DND-41 (cell line): ENCODE data around the gene PEF1.

Experiments used
- EZH2 ChIP-seq: IDR thresholded peaks from 3 replicates; pipeline ENCODE4 v1.6.1; 2012; ENCODE audit warnings: borderline replicate concordance, low read depth, mild to moderate bottlenecking, moderate library complexity, low read length, inconsistent platforms; ENCODE audit not compliant: severe bottlenecking
- TF ChIP-seq, protein P1 (sequence below): IDR thresholded peaks from 2 replicates; pipeline ENCODE4 v1.5.1; 2012; ENCODE audit warnings: borderline replicate concordance, low read length, moderate library complexity, mild to moderate bottlenecking; ENCODE audit not compliant: poor library complexity, severe bottlenecking; ENCODE audit errors: extremely low read depth

DNA sequence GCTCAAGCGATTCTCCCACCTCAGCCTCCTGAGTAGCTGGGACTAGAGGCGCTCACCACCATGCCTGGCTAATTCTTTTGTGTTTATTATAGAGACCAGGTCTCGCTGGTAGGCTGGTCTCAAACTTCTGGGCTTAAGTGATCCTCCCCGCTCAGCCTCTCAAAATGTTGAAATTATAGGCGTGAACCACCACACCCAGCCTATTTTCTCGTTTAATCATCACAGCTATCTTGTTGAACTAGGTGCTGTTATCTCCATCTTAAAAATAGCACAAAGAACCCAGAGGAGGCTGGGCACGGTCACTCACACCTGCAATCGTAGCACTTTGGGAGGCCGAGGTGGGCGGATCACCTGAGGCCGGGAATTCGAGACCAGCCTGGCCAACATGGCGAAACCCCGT lies 31.1 kb upstream of the PEF1 start:
- TF ChIP-seq, protein P1, sequence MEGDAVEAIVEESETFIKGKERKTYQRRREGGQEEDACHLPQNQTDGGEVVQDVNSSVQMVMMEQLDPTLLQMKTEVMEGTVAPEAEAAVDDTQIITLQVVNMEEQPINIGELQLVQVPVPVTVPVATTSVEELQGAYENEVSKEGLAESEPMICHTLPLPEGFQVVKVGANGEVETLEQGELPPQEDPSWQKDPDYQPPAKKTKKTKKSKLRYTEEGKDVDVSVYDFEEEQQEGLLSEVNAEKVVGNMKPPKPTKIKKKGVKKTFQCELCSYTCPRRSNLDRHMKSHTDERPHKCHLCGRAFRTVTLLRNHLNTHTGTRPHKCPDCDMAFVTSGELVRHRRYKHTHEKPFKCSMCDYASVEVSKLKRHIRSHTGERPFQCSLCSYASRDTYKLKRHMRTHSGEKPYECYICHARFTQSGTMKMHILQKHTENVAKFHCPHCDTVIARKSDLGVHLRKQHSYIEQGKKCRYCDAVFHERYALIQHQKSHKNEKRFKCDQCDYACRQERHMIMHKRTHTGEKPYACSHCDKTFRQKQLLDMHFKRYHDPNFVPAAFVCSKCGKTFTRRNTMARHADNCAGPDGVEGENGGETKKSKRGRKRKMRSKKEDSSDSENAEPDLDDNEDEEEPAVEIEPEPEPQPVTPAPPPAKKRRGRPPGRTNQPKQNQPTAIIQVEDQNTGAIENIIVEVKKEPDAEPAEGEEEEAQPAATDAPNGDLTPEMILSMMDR: no peak
- TF ChIP-seq EZH2: no peak
